ENCODE data around the gene ECT2L.
A peak's percentile ranks its signal among the peaks of the same experiment; 100 is the strongest.

The ECT2L gene

DNA sequence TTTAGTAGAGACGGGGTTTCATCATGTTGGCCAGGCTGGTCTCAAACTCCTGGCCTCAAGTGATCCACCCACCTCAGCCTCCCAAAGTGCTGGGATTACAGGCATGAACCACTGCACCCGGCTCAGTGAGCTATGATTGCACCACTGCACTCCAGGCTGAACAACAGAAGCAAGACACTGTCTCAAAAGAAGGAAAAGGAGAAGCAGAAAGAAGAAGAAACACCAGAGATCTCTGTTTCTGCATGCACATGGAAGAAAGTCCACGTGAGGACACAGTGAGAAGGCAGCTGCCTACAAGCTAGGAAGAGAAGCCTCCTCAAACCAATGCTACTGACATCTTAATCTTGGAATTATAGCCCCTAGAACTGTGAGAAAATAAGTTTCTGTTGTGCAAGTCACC is 16.0 kb downstream of the ECT2L start:
- TF ChIP-seq EZH2phosphoT487 (IDR thresholded peaks at IDR 0.05; ENCODE audit: low read depth), result no peak
- TF ChIP-seq CTCF (IDR thresholded peaks at IDR 0.05; ENCODE audit: low read depth, low read length), result no peak
- Histone ChIP-seq H3K36me3 (replicated peaks; ENCODE audit: low read depth, low read length) (no peaks in the 10 kb centered on the region), H3K27ac (ENCODE audit: low read length) (no peak overlapping the region), H3K4me3 (ENCODE audit: low read length) (no peak overlapping the region), H3K79me2 (ENCODE audit: low read length) (no peaks in the 10 kb centered on the region), H3K9me3 (ENCODE audit: insufficient read depth, low read length) (no peaks in the 10 kb centered on the region), H3K4me1 (ENCODE audit: low read length) (peaks cover 8% of the 10 kb centered on the region), H4K20me1 (ENCODE audit: insufficient read depth, low read length) (no peaks in the 10 kb centered on the region), H3K27me3 (ENCODE audit: low read depth, low read length) (no peaks in the 10 kb centered on the region; the same call in 1 of the 2 replicates), H2AFZ (ENCODE audit: low read depth, low read length) (no peak overlapping the region), H3K4me2 (ENCODE audit: low read length) (no peak overlapping the region), H3K9ac (ENCODE audit: low read length) (no peak overlapping the region)

DNA sequence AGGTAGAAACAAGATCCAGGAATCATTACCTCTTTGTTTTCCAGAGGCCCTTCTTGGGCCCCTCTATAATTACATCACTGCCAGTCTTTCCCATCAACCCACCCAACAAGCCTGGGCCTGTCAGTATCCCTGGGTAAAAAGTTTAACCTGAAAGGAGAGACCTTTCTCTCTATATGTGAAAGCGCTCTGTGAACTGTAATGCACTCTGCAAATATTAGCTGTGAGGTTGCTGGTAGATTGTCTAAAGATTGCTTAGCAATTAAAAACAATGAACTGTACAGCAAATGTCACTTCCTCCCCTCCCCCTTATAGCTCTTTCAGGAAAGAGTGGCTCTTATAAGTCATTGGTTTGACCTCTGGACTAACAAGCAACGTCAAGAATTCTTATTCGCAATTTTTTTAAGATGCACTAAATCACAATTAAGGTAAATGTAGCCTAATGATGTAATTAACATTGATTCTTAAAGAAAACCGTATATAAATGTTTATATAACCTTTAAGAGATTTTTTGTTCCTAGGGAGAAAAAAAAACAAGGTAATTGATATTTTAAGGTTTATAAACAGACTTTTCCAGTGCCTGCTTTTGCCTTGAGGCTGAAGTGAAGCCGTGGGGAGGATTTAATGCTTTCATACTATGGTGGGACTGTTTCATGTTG is 18.4 kb downstream of the ECT2L start:
- Histone ChIP-seq H3K9me3 (ENCODE audit: insufficient read depth, low read length) (no peaks in the 10 kb centered on the region), H3K27ac (ENCODE audit: low read length) (no peak overlapping the region), H3K4me1 (ENCODE audit: low read length) (peaks cover 19% of the 10 kb centered on the region), H3K9ac (ENCODE audit: low read length) (no peak overlapping the region), H4K20me1 (ENCODE audit: insufficient read depth, low read length) (no peaks in the 10 kb centered on the region), H3K79me2 (ENCODE audit: low read length) (no peaks in the 10 kb centered on the region), H3K36me3 (replicated peaks; ENCODE audit: low read depth, low read length) (no peaks in the 10 kb centered on the region), H3K27me3 (ENCODE audit: low read depth, low read length) (no peaks in the 10 kb centered on the region), H3K4me2 (ENCODE audit: low read length) (no peak overlapping the region), H3K4me3 (ENCODE audit: low read length) (no peak overlapping the region), H2AFZ (ENCODE audit: low read depth, low read length) (no peak overlapping the region)
- no peak for TF ChIP-seq EZH2phosphoT487 (IDR thresholded peaks at IDR 0.05; ENCODE audit: low read depth)
- no peak for TF ChIP-seq CTCF (IDR thresholded peaks at IDR 0.05; ENCODE audit: low read depth, low read length)

DNA sequence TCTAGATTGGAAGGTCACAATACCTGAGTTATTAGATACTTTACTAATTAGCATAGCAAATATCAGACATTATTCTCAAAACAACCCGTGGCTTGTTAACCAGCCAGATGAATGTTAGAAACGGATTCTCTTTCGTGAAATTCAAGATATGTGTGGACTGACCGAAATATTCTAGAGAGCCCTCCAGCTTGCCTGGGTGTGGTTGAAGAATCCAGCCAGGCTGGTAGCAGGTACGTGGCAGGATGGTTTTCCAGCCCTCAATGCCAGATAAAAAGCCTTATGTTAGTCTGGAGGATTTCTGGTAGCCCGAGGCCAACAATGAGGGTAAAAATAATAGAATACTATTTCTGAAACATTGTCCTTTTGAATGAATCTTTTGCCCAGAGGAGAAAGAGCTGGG is 19.3 kb downstream of the ECT2L start:
- no peaks in the 10 kb centered on the region for H3K36me3 ChIP-seq (replicated peaks; ENCODE audit: low read depth, low read length)
- H2AFZ ChIP-seq (ENCODE audit: low read depth, low read length), result no peak overlapping the region; the same call in 1 of the 2 replicates
- TF ChIP-seq CTCF (IDR thresholded peaks at IDR 0.05; ENCODE audit: low read depth, low read length) (no peak), EZH2phosphoT487 (IDR thresholded peaks at IDR 0.05; ENCODE audit: low read depth) (no peak)

DNA sequence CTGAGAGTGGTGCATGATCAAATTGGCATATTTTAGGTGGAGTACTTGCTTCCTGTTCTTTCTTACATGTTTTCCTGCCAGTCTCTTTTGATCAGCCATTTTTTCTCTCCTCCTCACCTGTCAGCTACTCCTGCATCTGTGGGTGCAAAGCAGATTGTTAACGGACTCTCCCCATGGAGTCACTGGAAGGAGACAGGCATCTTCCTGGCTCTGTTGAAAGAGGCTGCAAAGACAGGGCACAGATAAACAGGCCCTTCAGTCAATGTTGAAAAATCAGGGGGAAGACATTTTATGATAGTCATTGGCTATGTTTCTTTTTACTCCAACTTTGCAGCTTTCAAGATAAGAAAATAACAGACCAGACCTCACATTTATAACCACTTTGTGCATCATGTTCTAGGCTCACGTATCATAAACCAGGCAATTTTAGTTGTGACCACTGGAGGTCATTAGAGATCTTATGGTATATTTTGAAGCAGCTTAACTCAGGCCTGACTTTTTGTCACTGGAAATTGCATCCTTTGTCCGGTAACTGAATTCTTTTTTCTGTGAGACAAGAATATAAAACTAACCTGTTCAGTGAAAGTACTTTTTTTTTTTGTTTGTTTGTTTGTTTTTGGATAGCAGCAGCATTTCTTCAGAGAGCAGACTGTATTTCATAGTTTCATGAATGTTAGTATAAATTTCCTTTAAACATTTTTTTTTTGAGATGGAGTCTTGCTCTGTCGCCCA is 20.1 kb downstream of the ECT2L start:
- no peak overlapping the region for H3K4me3 ChIP-seq (ENCODE audit: low read length)
- H3K9me3 ChIP-seq (ENCODE audit: insufficient read depth, low read length), result no peaks in the 10 kb centered on the region
- no peaks in the 10 kb centered on the region for H4K20me1 ChIP-seq (ENCODE audit: insufficient read depth, low read length)
- H2AFZ ChIP-seq (ENCODE audit: low read depth, low read length), result no peak overlapping the region
- no peaks in the 10 kb centered on the region for H3K36me3 ChIP-seq (replicated peaks; ENCODE audit: low read depth, low read length)
- no peak overlapping the region for H3K9ac ChIP-seq (ENCODE audit: low read length)
- H3K4me2 ChIP-seq (ENCODE audit: low read length), result peak overlapping the region; percentile 24; the same call in 1 of the 2 replicates
- H3K27ac ChIP-seq (ENCODE audit: low read length), result no peak overlapping the region
- peaks cover 21% of the 10 kb centered on the region for H3K4me1 ChIP-seq (ENCODE audit: low read length)
- H3K27me3 ChIP-seq (ENCODE audit: low read depth, low read length), result no peaks in the 10 kb centered on the region
- TF ChIP-seq CTCF (IDR thresholded peaks at IDR 0.05; ENCODE audit: low read depth, low read length) (peak; percentile 59), EZH2phosphoT487 (IDR thresholded peaks at IDR 0.05; ENCODE audit: low read depth) (no peak)
- no peaks in the 10 kb centered on the region for H3K79me2 ChIP-seq (ENCODE audit: low read length)

More for the DNA sequence above, 19.3 kb downstream of the ECT2L start:
- H3K27ac ChIP-seq (ENCODE audit: low read length), result no peak overlapping the region
- no peak overlapping the region for H3K9ac ChIP-seq (ENCODE audit: low read length)
- no peak overlapping the region for H3K4me2 ChIP-seq (ENCODE audit: low read length)
- H3K27me3 ChIP-seq (ENCODE audit: low read depth, low read length), result no peaks in the 10 kb centered on the region
- no peaks in the 10 kb centered on the region for H3K79me2 ChIP-seq (ENCODE audit: low read length)
- H3K4me3 ChIP-seq (ENCODE audit: low read length), result no peak overlapping the region
- H3K4me1 ChIP-seq (ENCODE audit: low read length), result peaks cover 21% of the 10 kb centered on the region
- H4K20me1 ChIP-seq (ENCODE audit: insufficient read depth, low read length), result no peaks in the 10 kb centered on the region
- no peaks in the 10 kb centered on the region for H3K9me3 ChIP-seq (ENCODE audit: insufficient read depth, low read length)

Measured in OCI-LY3 (cell line).